H9 (cell line): ENCODE results near the gene CAMK2B. TPM values are rescaled to one million over a fixed set of nuclear protein-coding genes. Genes with fewer than 3 reads are reported as not detected.

ENCODE experiments used
- DNase-seq: peaks from one replicate; pipeline ENCODE4 v3.0.0-alpha.2; 2017
- H2AFZ ChIP-seq: one replicate; pipeline ENCODE4 v1.6.1; 2013; ENCODE audit warnings: mild to moderate bottlenecking, low read length, control low read depth, moderate library complexity
- H2AK5ac ChIP-seq: 2 replicates; pipeline ENCODE4 v1.6.1; 2013; ENCODE audit warnings: low read length, control low read depth, mixed read lengths; ENCODE audit not compliant: insufficient read length
- H2BK120ac ChIP-seq: one replicate; pipeline ENCODE4 v1.6.1; 2013; ENCODE audit warnings: low read depth, mild to moderate bottlenecking, low read length, control low read depth, inconsistent platforms; ENCODE audit not compliant: poor library complexity, severe bottlenecking
- H2BK12ac ChIP-seq: 2 replicates; pipeline ENCODE4 v1.6.1; 2013; ENCODE audit warnings: low read length, control low read depth, mixed read lengths, low read depth; ENCODE audit not compliant: insufficient read length
- H2BK15ac ChIP-seq: 2 replicates; pipeline ENCODE4 v1.6.1; 2013; ENCODE audit warnings: low read depth, low read length, control low read depth
- H2BK20ac ChIP-seq: one replicate; pipeline ENCODE4 v1.6.1; 2013; ENCODE audit warnings: low read depth, mild to moderate bottlenecking, low read length, control low read depth, inconsistent platforms; ENCODE audit not compliant: poor library complexity, severe bottlenecking
- H2BK5ac ChIP-seq: 2 replicates; pipeline ENCODE4 v1.6.1; 2013; ENCODE audit warnings: low read length, control low read depth, mixed read lengths; ENCODE audit not compliant: insufficient read length
- H3K14ac ChIP-seq: 2 replicates; pipeline ENCODE4 v1.6.1; 2013; ENCODE audit warnings: low read length, control low read depth; ENCODE audit not compliant: insufficient read depth
- H3K18ac ChIP-seq: 2 replicates; pipeline ENCODE4 v1.6.1; 2013; ENCODE audit warnings: low read depth, mild to moderate bottlenecking, mixed read lengths, low read length, control low read depth; ENCODE audit not compliant: insufficient read length
- H3K23ac ChIP-seq: 2 replicates; pipeline ENCODE4 v1.6.1; 2013; ENCODE audit warnings: low read length, control low read depth, mixed read lengths, low read depth; ENCODE audit not compliant: insufficient read length
- H3K23me2 ChIP-seq: 2 replicates; pipeline ENCODE4 v1.6.1; 2013; ENCODE audit warnings: low read depth, mild to moderate bottlenecking, mixed read lengths, low read length, control low read depth; ENCODE audit not compliant: insufficient read length, poor library complexity, severe bottlenecking
- H3K27ac ChIP-seq: 2 replicates; pipeline ENCODE4 v1.5.1; 2013; ENCODE audit warnings: low read length, control low read depth, mixed read lengths, low read depth; ENCODE audit not compliant: insufficient read length
- H3K27me3 ChIP-seq: 2 replicates; pipeline ENCODE4 v1.6.1; 2013; ENCODE audit warnings: low read length, control low read depth, inconsistent platforms; ENCODE audit not compliant: insufficient read depth
- H3K4ac ChIP-seq: 2 replicates; pipeline ENCODE4 v1.6.1; 2013; ENCODE audit warnings: low read depth, mild to moderate bottlenecking, control low read depth, inconsistent platforms, low read length, moderate library complexity
- H3K4me1 ChIP-seq: 2 replicates; pipeline ENCODE4 v1.6.1; 2013; ENCODE audit warnings: low read length, control low read depth, inconsistent platforms; ENCODE audit not compliant: insufficient read depth
- H3K4me2 ChIP-seq: 2 replicates; pipeline ENCODE4 v1.6.1; 2013; ENCODE audit warnings: low read length, control low read depth, mixed read lengths; ENCODE audit not compliant: insufficient read length, insufficient read depth
- H3K56ac ChIP-seq: 2 replicates; pipeline ENCODE4 v1.6.1; 2013; ENCODE audit warnings: low read depth, mild to moderate bottlenecking, mixed read lengths, low read length, control low read depth; ENCODE audit not compliant: insufficient read length
- H3K79me1 ChIP-seq: 2 replicates; pipeline ENCODE4 v1.6.1; 2013; ENCODE audit warnings: low read depth, mild to moderate bottlenecking, moderate library complexity, low read length, control low read depth, inconsistent platforms; ENCODE audit not compliant: insufficient read depth, poor library complexity, severe bottlenecking
- H3K79me2 ChIP-seq: 2 replicates; pipeline ENCODE4 v1.6.1; 2013; ENCODE audit warnings: low read length, control low read depth, inconsistent platforms; ENCODE audit not compliant: insufficient read depth
- H3K9ac ChIP-seq: 2 replicates; pipeline ENCODE4 v1.6.1; 2013; ENCODE audit warnings: low read length, control low read depth, mixed read lengths; ENCODE audit not compliant: insufficient read length; ENCODE audit errors: extremely low read depth
- H3K9me3 ChIP-seq: one replicate; pipeline ENCODE4 v1.6.1; 2013; ENCODE audit warnings: low read depth, low read length, inconsistent platforms; ENCODE audit not compliant: control insufficient read depth
- H3T11ph ChIP-seq: one replicate; pipeline ENCODE4 v1.6.1; 2013; ENCODE audit warnings: mild to moderate bottlenecking, low read length, control low read depth, inconsistent platforms
- H4K20me1 ChIP-seq: one replicate; pipeline ENCODE4 v1.6.1; 2013; ENCODE audit not compliant: control insufficient read depth, insufficient read length, insufficient read depth
- H4K5ac ChIP-seq: 2 replicates; pipeline ENCODE4 v1.6.1; 2013; ENCODE audit warnings: low read depth, mild to moderate bottlenecking, mixed read lengths, low read length, control low read depth; ENCODE audit not compliant: insufficient read length
- H4K8ac ChIP-seq: replicated peaks from 2 replicates; pipeline ENCODE4 v1.6.1; 2013; ENCODE audit warnings: low read length, control low read depth, mixed read lengths, low read depth; ENCODE audit not compliant: insufficient read length
- H4K91ac ChIP-seq: 2 replicates; pipeline ENCODE4 v1.6.1; 2013; ENCODE audit warnings: low read depth, mild to moderate bottlenecking, moderate library complexity, mixed read lengths, low read length, control low read depth; ENCODE audit not compliant: insufficient read length
- H3K27ac Mint-ChIP-seq, 3 experiments: 2 replicates in 2 of 3; 3 replicates in 1 of 3; pipeline ENCODE4 v1.8.0; 2020 to 2021; ENCODE audit warnings: mixed read lengths in 3 of 3, mild to moderate bottlenecking in 1 of 3, moderate library complexity in 1 of 3
- H3K27me3 Mint-ChIP-seq: 2 replicates; pipeline ENCODE4 v1.8.0; 2021; ENCODE audit warnings: low read depth, mild to moderate bottlenecking, moderate library complexity, mixed read lengths
- H3K36me3 Mint-ChIP-seq, 3 experiments: 2 replicates in 2 of 3; 3 replicates in 1 of 3; pipeline ENCODE4 v1.8.0; 2020 to 2021; ENCODE audit warnings: low read depth in 3 of 3, mixed read lengths in 3 of 3; ENCODE audit not compliant: insufficient read depth in 1 of 3
- H3K4me1 Mint-ChIP-seq, 2 experiments: 2 replicates each; pipeline ENCODE4 v1.8.0; 2020; ENCODE audit warnings: mixed read lengths in 2 of 2
- H3K4me3 Mint-ChIP-seq, 2 experiments: 2 replicates in 1 of 2; 3 replicates in 1 of 2; pipeline ENCODE4 v1.8.0; 2020 to 2021; ENCODE audit warnings: mild to moderate bottlenecking in 2 of 2, mixed read lengths in 2 of 2, moderate library complexity in 1 of 2
- H3K9me3 Mint-ChIP-seq, 2 experiments: 2 replicates in 1 of 2; 3 replicates in 1 of 2; pipeline ENCODE4 v1.8.0; 2020; ENCODE audit warnings: mild to moderate bottlenecking in 2 of 2, mixed read lengths in 2 of 2, moderate library complexity in 1 of 2
- WGBS: extraction: QIAGEN DNeasy Blood & Tissue Kit; methylation state at CpG from one replicate; pipeline ENCODE4 v1.1.7; 2013; ENCODE audit warnings: missing lambda C conversion rate, low lambda C conversion rate, mixed read lengths; ENCODE audit not compliant: insufficient read length; ENCODE audit errors: extremely low coverage; 5-methylcytosine and 5-hydroxymethylcytosine counted together
- total RNA-seq: library from RNA; stranded (reverse); gene quantifications from 2 replicates; pipeline ENCODE4 v1.2.1, GENCODE V29; 2021
- TF ChIP-seq, protein P1 (sequence below): fragments of 200-600 bp; sonication (generic); conservative IDR thresholded peaks from 3 replicates; pipeline ENCODE4 v1.8.0; 2021; ENCODE audit warnings: antibody characterized with exemption, mild to moderate bottlenecking

Gene CAMK2B
- total RNA-seq, 1 experiment from 2014 or later: 0.17 TPM

DNA sequence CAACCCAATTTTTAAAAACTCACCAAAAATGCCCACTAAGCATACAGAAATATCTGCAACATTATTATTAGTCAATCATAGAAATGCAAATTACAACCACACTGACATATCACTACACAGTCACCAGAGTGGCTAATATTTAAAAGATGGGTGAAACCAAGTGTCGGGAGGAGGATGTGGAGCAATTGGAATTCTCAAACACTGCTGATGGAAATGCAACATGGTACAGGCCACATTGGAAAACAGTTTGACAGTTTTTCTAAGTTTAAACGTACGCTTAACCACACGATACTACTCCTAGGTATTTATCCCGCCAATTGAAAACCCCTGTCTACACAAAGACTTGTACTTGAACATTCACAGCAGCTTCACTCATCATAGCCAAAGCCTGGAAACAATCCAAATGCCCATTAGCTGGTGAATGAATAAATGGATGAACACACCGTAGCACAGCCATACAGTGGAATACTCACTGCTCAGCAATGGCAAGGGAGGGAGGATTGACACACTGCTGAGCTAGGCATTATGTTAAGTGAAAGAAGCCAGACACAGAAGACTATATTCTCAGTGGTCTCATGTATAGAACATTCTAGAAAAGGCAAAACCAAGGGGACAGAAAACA, 152.5 kb downstream of the CAMK2B start:
- no peak overlapping the region for H4K8ac ChIP-seq
- H4K5ac ChIP-seq: no peak overlapping the region
- DNase-seq: no peak
- no peaks in the 10 kb centered on the region for H3K9me3 ChIP-seq
- Mint-ChIP-seq H3K9me3 (peaks cover 2 to 3% of the 10 kb centered on the region in 2 experiments; a peak in 4 of 5 replicates), H3K4me3 (no peak overlapping the region), H3K27ac (no peak overlapping the region), H3K4me1 (peaks cover 10 to 12% of the 10 kb centered on the region in 2 experiments), H3K36me3 (no peaks in the 10 kb centered on the region), H3K27me3 (peaks cover 43% of the 10 kb centered on the region)
- H3K27me3 ChIP-seq: no peaks in the 10 kb centered on the region
- H2BK20ac ChIP-seq: no peak overlapping the region
- H4K20me1 ChIP-seq: no peaks in the 10 kb centered on the region
- no peak overlapping the region for H3K14ac ChIP-seq
- H2BK5ac ChIP-seq: no peak overlapping the region
- no CpG with 5 or more reads among the region's 6 CpGs for WGBS
- no peaks in the 10 kb centered on the region for H3K4me1 ChIP-seq
- H3K18ac ChIP-seq: no peak overlapping the region
- no peak overlapping the region for H3K23ac ChIP-seq
- H2BK12ac ChIP-seq: no peak overlapping the region
- H3K79me2 ChIP-seq: no peaks in the 10 kb centered on the region
- no peaks in the 10 kb centered on the region for H3K23me2 ChIP-seq
- H2BK15ac ChIP-seq: no peak overlapping the region
- H3K4ac ChIP-seq: no peak overlapping the region
- no peak overlapping the region for H3K56ac ChIP-seq
- no peaks in the 10 kb centered on the region for H3K79me1 ChIP-seq
- H3K9ac ChIP-seq: no peak overlapping the region
- no peak overlapping the region for H2BK120ac ChIP-seq
- no peak overlapping the region for H3K27ac ChIP-seq
- no peak overlapping the region for H3K4me2 ChIP-seq
- H2AK5ac ChIP-seq: no peak overlapping the region
- no peak overlapping the region for H4K91ac ChIP-seq
- TF ChIP-seq, protein P1, sequence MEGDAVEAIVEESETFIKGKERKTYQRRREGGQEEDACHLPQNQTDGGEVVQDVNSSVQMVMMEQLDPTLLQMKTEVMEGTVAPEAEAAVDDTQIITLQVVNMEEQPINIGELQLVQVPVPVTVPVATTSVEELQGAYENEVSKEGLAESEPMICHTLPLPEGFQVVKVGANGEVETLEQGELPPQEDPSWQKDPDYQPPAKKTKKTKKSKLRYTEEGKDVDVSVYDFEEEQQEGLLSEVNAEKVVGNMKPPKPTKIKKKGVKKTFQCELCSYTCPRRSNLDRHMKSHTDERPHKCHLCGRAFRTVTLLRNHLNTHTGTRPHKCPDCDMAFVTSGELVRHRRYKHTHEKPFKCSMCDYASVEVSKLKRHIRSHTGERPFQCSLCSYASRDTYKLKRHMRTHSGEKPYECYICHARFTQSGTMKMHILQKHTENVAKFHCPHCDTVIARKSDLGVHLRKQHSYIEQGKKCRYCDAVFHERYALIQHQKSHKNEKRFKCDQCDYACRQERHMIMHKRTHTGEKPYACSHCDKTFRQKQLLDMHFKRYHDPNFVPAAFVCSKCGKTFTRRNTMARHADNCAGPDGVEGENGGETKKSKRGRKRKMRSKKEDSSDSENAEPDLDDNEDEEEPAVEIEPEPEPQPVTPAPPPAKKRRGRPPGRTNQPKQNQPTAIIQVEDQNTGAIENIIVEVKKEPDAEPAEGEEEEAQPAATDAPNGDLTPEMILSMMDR: no peak
- no peak overlapping the region for H3T11ph ChIP-seq
- no peak overlapping the region for H2AFZ ChIP-seq
